H1 (cell line): ENCODE data around the gene IL5RA.

Experiments used
- ATF3 ChIP-seq: IDR thresholded peaks from 2 replicates; pipeline ENCODE4 v1.6.1; 2011; ENCODE audit warnings: low read depth, mild to moderate bottlenecking, low read length; ENCODE audit not compliant: insufficient read depth
- CREB1 ChIP-seq: IDR thresholded peaks from 2 replicates; pipeline ENCODE4 v1.6.1; 2012; ENCODE audit warnings: inconsistent platforms
- CTCF ChIP-seq, 3 experiments: IDR thresholded peaks; 1 replicate in 2 of 3; 2 replicates in 1 of 3; pipeline versions ENCODE4 v1.5.1 to v1.6.1; 2011; ENCODE audit warnings: low read length in 3 of 3, mild to moderate bottlenecking in 3 of 3, inconsistent platforms in 2 of 3, low read depth in 1 of 3, moderate library complexity in 1 of 3; ENCODE audit not compliant: insufficient read depth in 1 of 3; ENCODE audit errors: control extremely low read depth in 1 of 3
- EP300 ChIP-seq, 2 experiments: IDR thresholded peaks; 1 replicate in 1 of 2; 2 replicates in 1 of 2; pipeline ENCODE4 v1.6.1; 2011 to 2012; ENCODE audit warnings: low read depth in 2 of 2, low read length in 2 of 2, mild to moderate bottlenecking in 2 of 2, borderline replicate concordance in 1 of 2, inconsistent platforms in 1 of 2, moderate library complexity in 1 of 2
- EZH2 ChIP-seq: fragments of 200-600 bp; sonication (generic); IDR thresholded peaks from 2 replicates; pipeline ENCODE4 v1.7.1; 2012; ENCODE audit warnings: low read depth, mild to moderate bottlenecking, moderate library complexity, low read length, inconsistent platforms; ENCODE audit not compliant: severe bottlenecking
- FOSL1 ChIP-seq: IDR thresholded peaks from 2 replicates; pipeline ENCODE4 v1.6.1; 2011; ENCODE audit warnings: mild to moderate bottlenecking, low read depth, low read length, moderate library complexity; ENCODE audit not compliant: insufficient read depth
- POLR2A ChIP-seq, 2 experiments: IDR thresholded peaks; 1 replicate in 1 of 2; 2 replicates in 1 of 2; pipeline ENCODE4 v1.6.1; 2011; ENCODE audit warnings: low read depth in 2 of 2, low read length in 2 of 2, mild to moderate bottlenecking in 2 of 2; ENCODE audit errors: control extremely low read depth in 1 of 2
- POLR2AphosphoS5 ChIP-seq: IDR thresholded peaks from 2 replicates; pipeline ENCODE4 v1.6.1; 2011; ENCODE audit warnings: low read depth, low read length
- RAD21 ChIP-seq, 2 experiments: IDR thresholded peaks in 1 of 2; conservative IDR thresholded peaks in 1 of 2; 2 replicates each; pipeline ENCODE4 v1.6.1; 2011; ENCODE audit warnings: low read depth in 2 of 2, low read length in 2 of 2, improper control_type of control experiment in 1 of 2, inconsistent platforms in 1 of 2, mild to moderate bottlenecking in 1 of 2, moderate library complexity in 1 of 2
- RXRA ChIP-seq: IDR thresholded peaks from 2 replicates; pipeline ENCODE4 v1.6.1; 2011; ENCODE audit warnings: low read depth, mild to moderate bottlenecking, low read length, moderate library complexity; ENCODE audit not compliant: insufficient read depth
- TAF1 ChIP-seq: IDR thresholded peaks from 2 replicates; pipeline ENCODE4 v1.6.1; 2011; ENCODE audit warnings: mild to moderate bottlenecking, low read depth, low read length
- ZNF274 ChIP-seq: IDR thresholded peaks from 2 replicates; pipeline ENCODE4 v1.7.0; 2012; ENCODE audit warnings: low read length, borderline replicate concordance; ENCODE audit errors: extremely low read depth

GRCh38 chr3:3113042-3113709 lies 3.0 kb upstream of the IL5RA start:
- TF ChIP-seq ATF3 (no peak), RAD21 (IDR thresholded peaks at IDR 0.05 in 1 of 2, conservative IDR thresholded peaks at IDR 0.05 in 1 of 2; ENCODE audit: low read depth in 2 of 2, low read length in 2 of 2) (no peak), EP300 (IDR thresholded peaks at IDR 0.05; ENCODE audit: borderline replicate concordance in 1 of 2, low read depth in 2 of 2, low read length in 2 of 2) (no peak), CREB1 (no peak), CTCF (IDR thresholded peaks at IDR 0.05; ENCODE audit: control extremely low read depth in 1 of 3, insufficient read depth in 1 of 3, low read depth in 1 of 3, low read length in 3 of 3) (no peak), POLR2A (IDR thresholded peaks at IDR 0.05; ENCODE audit: control extremely low read depth in 1 of 2, low read depth in 2 of 2, low read length in 2 of 2) (no peak), RXRA (no peak), EZH2 (no peak), FOSL1 (no peak), POLR2AphosphoS5 (no peak), TAF1 (no peak), ZNF274 (no peak)
